Subcutaneous abdominal adipose tissue (tissue), 5 donors: Measurements from ENCODE around the gene LMBR1.
"Not testable (repeated sequence)": the region's sequence is repeated elsewhere in the genome, so short reads cannot be mapped to it uniquely, and the experiment has no call there.

Experiments used
- H3K27ac ChIP-seq: one replicate; pipeline ENCODE4 v1.7.0; 2013; ENCODE audit warnings: low read depth, mild to moderate bottlenecking, inconsistent platforms, low read length, moderate library complexity
- H3K27me3 ChIP-seq, 5 donors: one replicate each; pipeline ENCODE4 v1.7.0; 2013; ENCODE audit warnings: low read length in 5 of 5, inconsistent platforms in 1 of 5; ENCODE audit not compliant: control insufficient read depth in 5 of 5, insufficient read depth in 4 of 5
- H3K36me3 ChIP-seq, 5 donors: one replicate each; pipeline ENCODE4 v1.7.0; 2013; ENCODE audit warnings: low read length in 5 of 5; ENCODE audit not compliant: control insufficient read depth in 5 of 5, insufficient read depth in 5 of 5
- H3K4me1 ChIP-seq, 5 donors: one replicate each; pipeline ENCODE4 v1.7.0; 2013; ENCODE audit warnings: low read length in 5 of 5, mild to moderate bottlenecking in 3 of 5, moderate library complexity in 1 of 5; ENCODE audit not compliant: control insufficient read depth in 5 of 5, insufficient read depth in 5 of 5
- H3K4me3 ChIP-seq, 5 donors: one replicate each; pipeline ENCODE4 v1.7.0; 2013; ENCODE audit warnings: low read length in 5 of 5, low read depth in 1 of 5
- H3K9ac ChIP-seq, 5 donors: one replicate each; pipeline ENCODE4 v1.7.0; 2013; ENCODE audit warnings: low read length in 5 of 5, mild to moderate bottlenecking in 4 of 5, moderate library complexity in 3 of 5
- H3K9me3 ChIP-seq, 5 donors: one replicate each; pipeline ENCODE4 v1.7.0; 2013; ENCODE audit warnings: low read length in 5 of 5; ENCODE audit not compliant: control insufficient read depth in 5 of 5
- donor health status: healthy.
- donor health status: healthy.
- donor health status: healthy.
- donor health status: healthy.
- donor health status: healthy.

LMBR1 gene

GRCh38 chr7:156725936-156726335 lies 167.0 kb downstream of the LMBR1 start:
- Histone ChIP-seq H3K9me3 (no peaks in the 10 kb centered on the region), H3K36me3 (peaks cover 0 to 8% (median 3%) of the 10 kb centered on the region in 5 donors), H3K4me1 (peaks cover 0 to 5% (median 0%) of the 10 kb centered on the region in 5 donors), H3K4me3 (no peak overlapping the region), H3K9ac (no peak overlapping the region), H3K27ac (no peak overlapping the region), H3K27me3 (no peaks in the 10 kb centered on the region)

DNA sequence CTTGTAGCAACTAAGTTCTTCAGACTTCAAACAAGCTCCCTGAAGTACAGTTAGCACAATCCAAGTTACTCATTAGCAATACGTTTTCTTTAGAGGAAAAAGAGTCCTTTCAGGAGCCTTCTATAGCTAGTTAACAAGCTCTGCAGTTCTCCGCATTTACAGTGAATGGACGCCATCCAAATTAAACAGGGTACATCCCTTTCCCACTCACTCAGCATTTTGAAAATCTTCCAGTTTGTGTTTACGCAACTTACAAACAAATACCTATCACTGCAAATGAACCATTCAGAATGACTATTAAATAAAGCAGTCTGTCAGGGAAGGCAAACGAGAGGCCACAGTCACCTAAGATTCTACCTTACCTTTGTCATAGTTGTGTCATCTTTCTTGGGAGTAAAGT lies 167.9 kb downstream of the LMBR1 start:
- Histone ChIP-seq H3K4me1 (peaks cover 0 to 4% (median 0%) of the 10 kb centered on the region in 5 donors), H3K9me3 (no peaks in the 10 kb centered on the region), H3K4me3 (no peak overlapping the region), H3K27ac (no peak overlapping the region), H3K9ac (no peak overlapping the region), H3K27me3 (no peaks in the 10 kb centered on the region), H3K36me3 (peaks cover 0 to 8% (median 3%) of the 10 kb centered on the region in 5 donors)

- Histone ChIP-seq H3K36me3 (peaks cover 0 to 11% (median 2%) of the 10 kb centered on the region in 5 donors), H3K9me3 (no peaks in the 10 kb centered on the region), H3K27ac (no peak overlapping the region), H3K4me3 (no peak overlapping the region), H3K27me3 (no peaks in the 10 kb centered on the region), H3K4me1 (no peaks in the 10 kb centered on the region), H3K9ac (no peak overlapping the region)
These were observed 170.7 kb downstream of the LMBR1 start for GRCh38 chr7:156722043-156722826.

DNA sequence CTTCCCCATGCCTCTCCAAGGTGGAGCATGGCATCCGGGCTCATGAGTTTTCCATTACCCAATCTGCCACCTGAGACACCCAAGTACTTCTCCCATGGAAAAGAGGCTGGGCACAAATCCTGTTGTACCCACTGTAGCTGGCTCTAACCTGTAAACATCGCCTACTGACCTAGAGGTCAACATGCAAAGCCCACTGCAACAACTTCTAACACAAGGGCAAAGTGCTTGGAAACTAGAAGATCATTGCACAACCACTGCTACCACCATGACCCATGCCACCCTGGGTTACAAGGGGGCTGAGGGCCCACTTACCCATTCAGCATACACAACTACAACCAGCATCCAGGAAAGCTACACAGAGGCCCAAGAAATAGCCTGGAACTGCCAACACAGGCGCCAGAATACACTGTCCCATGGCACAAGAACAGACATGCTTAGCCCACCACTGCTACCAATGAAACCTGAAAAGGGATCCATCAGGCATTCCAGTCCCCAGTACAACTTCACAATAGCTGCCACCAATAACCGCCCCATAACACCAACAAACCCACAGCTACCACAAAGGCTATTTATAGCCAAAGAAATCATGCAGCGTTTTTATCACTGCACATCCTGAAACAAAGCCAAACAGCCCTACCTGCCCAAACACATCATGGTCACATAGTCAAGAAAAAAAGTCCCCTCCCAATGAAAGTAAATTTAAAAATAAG lies 189.1 kb downstream of the LMBR1 start:
- peaks cover 0 to 3% (median 0%) of the 10 kb centered on the region in 5 donors for H3K36me3 ChIP-seq
- no peak overlapping the region for H3K27ac ChIP-seq
- peaks cover 0 to 12% (median 10%) of the 10 kb centered on the region in 5 donors for H3K9me3 ChIP-seq
- H3K4me3 ChIP-seq: no peak overlapping the region
- peaks cover 0 to 11% (median 3%) of the 10 kb centered on the region in 5 donors for H3K4me1 ChIP-seq
- no peaks in the 10 kb centered on the region for H3K27me3 ChIP-seq
- H3K9ac ChIP-seq: no peak overlapping the region

DNA sequence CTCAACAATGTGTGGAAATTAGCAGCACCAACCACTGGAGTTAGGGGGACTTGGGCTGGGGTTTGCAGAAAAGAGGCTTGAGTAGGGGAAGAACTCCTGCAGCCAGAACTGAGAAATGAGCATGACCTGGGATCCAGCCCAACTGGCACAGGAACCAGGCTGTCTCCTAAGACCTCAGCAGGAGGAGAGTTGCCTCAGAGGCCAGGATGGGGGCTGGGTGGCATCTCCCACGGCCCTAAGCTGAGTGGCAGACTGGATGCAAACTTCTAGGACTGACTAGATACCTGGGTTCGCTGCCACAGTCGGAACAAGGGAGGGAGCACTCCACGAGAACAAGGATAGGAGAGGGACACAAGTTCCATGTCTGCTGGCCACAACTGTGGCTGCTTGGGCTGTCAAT lies 189.8 kb downstream of the LMBR1 start:
- peaks cover 0 to 3% (median 0%) of the 10 kb centered on the region in 5 donors for H3K36me3 ChIP-seq
- H3K27ac ChIP-seq: no peak overlapping the region
- H3K9ac ChIP-seq: no peak overlapping the region
- peaks cover 0 to 11% (median 3%) of the 10 kb centered on the region in 5 donors for H3K4me1 ChIP-seq
- H3K4me3 ChIP-seq: no peak overlapping the region
- H3K27me3 ChIP-seq: no peaks in the 10 kb centered on the region
- peaks cover 0 to 5% (median 4%) of the 10 kb centered on the region in 5 donors for H3K9me3 ChIP-seq

GRCh38 chr7:156702399-156702798 lies 190.6 kb downstream of the LMBR1 start:
- peaks cover 0 to 3% (median 0%) of the 10 kb centered on the region in 5 donors for H3K36me3 ChIP-seq

GRCh38 chr7:156701787-156702186 lies 191.2 kb downstream of the LMBR1 start:
- H3K36me3 ChIP-seq, H3K9ac ChIP-seq, H3K27me3 ChIP-seq, H3K9me3 ChIP-seq, H3K4me3 ChIP-seq, H3K27ac ChIP-seq: not testable (repeated sequence)
- H3K4me1 ChIP-seq: peaks cover 0 to 11% (median 3%) of the 10 kb centered on the region in 5 donors

More at GRCh38 chr7:156702399-156702798, 190.6 kb downstream of the LMBR1 start:
- Histone ChIP-seq H3K4me3 (no peak overlapping the region), H3K9me3 (peaks cover 0 to 6% (median 1%) of the 10 kb centered on the region in 5 donors), H3K4me1 (peaks cover 0 to 11% (median 3%) of the 10 kb centered on the region in 5 donors), H3K27ac (no peak overlapping the region), H3K9ac (no peak overlapping the region), H3K27me3 (no peaks in the 10 kb centered on the region)

- H3K27ac ChIP-seq, H3K4me3 ChIP-seq, H3K9me3 ChIP-seq, H3K4me1 ChIP-seq, H3K36me3 ChIP-seq, H3K27me3 ChIP-seq, H3K9ac ChIP-seq: not testable (repeated sequence)
These were observed 194.5 kb downstream of the LMBR1 start for GRCh38 chr7:156698512-156698911.

- not testable (repeated sequence) for H3K4me1 ChIP-seq, H3K4me3 ChIP-seq, H3K36me3 ChIP-seq, H3K9ac ChIP-seq, H3K27me3 ChIP-seq, H3K9me3 ChIP-seq, H3K27ac ChIP-seq
These were observed 195.7 kb downstream of the LMBR1 start for GRCh38 chr7:156697283-156697682.

DNA sequence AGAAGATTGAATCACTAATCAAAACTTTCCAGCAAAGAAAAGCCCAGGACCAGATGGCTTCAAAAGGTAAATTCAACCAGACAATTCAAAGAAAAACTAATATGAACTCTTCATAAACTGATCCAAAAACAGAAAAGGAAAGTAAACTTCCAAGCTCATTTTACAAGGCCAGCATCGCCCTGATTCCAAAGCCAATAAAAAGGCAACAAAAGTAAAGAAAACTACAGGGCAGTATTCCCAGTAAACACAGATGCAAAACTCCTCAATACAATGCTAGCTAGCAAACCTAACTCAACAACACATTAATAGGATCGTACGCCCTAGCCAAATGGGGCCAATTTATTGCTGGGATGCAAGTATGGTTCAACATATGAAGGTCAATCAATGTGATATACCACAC lies 199.4 kb downstream of the LMBR1 start:
- Histone ChIP-seq H3K27me3 (no peaks in the 10 kb centered on the region), H3K4me1 (no peaks in the 10 kb centered on the region), H3K36me3 (no peaks in the 10 kb centered on the region), H3K9ac (no peak overlapping the region), H3K4me3 (no peak overlapping the region), H3K27ac (no peak overlapping the region), H3K9me3 (peaks cover 0 to 10% (median 4%) of the 10 kb centered on the region in 5 donors)
